WTC11 (cell line): ENCODE results near the gene RPS6KA2. TPM values are rescaled to one million over a fixed set of nuclear protein-coding genes. Genes with fewer than 3 reads are reported as not detected.

Source experiments
- ATAC-seq: fragments of 200-7000 bp; cut with Tn5 transposase; 2 replicates; pipeline ENCODE4 v1.10.0; 2021; ENCODE audit warnings: mild to moderate bottlenecking, moderate library complexity
- CTCF ChIA-PET: fragments of 300-600 bp; sonication (Branson Sonifier 250); formaldehyde crosslinking; loops from one replicate; lab custom pipeline; 2021; ENCODE audit warnings: antibody characterized with exemption; lab: Charles Lee
- POLR2A ChIA-PET: fragments of 350-600 bp; sonication (Branson Sonifier 250); formaldehyde crosslinking; loops from one replicate; lab custom pipeline; 2021; ENCODE audit warnings: antibody characterized with exemption; lab: Charles Lee
- DNase-seq: peaks from one replicate; pipeline ENCODE4 v3.0.0; 2021; ENCODE audit warnings: low spot score
- H3K27ac Mint-ChIP-seq: 2 replicates; pipeline ENCODE4 v1.8.0; 2021; ENCODE audit warnings: mixed read lengths
- H3K27me3 Mint-ChIP-seq: 2 replicates; pipeline ENCODE4 v1.8.0; 2021; ENCODE audit warnings: low read depth, mild to moderate bottlenecking, moderate library complexity, mixed read lengths
- H3K36me3 Mint-ChIP-seq: 2 replicates; pipeline ENCODE4 v1.8.0; 2021; ENCODE audit warnings: mixed read lengths
- H3K4me1 Mint-ChIP-seq: 2 replicates; pipeline ENCODE4 v1.8.0; 2022; ENCODE audit warnings: mixed read lengths
- H3K4me3 Mint-ChIP-seq: 2 replicates; pipeline ENCODE4 v1.8.0; 2021; ENCODE audit warnings: mild to moderate bottlenecking, moderate library complexity, mixed read lengths
- H3K9me3 Mint-ChIP-seq: 2 replicates; pipeline ENCODE4 v1.8.0; 2021; ENCODE audit warnings: mixed read lengths
- ARID4B ChIP-seq: sonication (generic); formaldehyde crosslinking; IDR thresholded peaks from 2 replicates; pipeline ENCODE4 v1.8.0; 2023; ENCODE audit warnings: missing genetic modification reagents, mild to moderate bottlenecking, borderline replicate concordance
- CBFB ChIP-seq: sonication (generic); formaldehyde crosslinking; IDR thresholded peaks from 2 replicates; pipeline ENCODE4 v1.8.1; 2022; ENCODE audit warnings: mild to moderate bottlenecking, low read depth, missing genetic modification reagents
- CTCF ChIP-seq: fragments of 200-600 bp; IDR thresholded peaks from 2 replicates; pipeline ENCODE4 v1.8.0; 2022; ENCODE audit warnings: antibody characterized with exemption
- GTF2I ChIP-seq: fragments of 250-450 bp; sonication (Bioruptor Pico); conservative IDR thresholded peaks from 2 replicates; pipeline ENCODE4 v1.4.0; 2021; ENCODE audit warnings: mild to moderate bottlenecking
- MAX ChIP-seq: sonication (generic); formaldehyde crosslinking; IDR thresholded peaks from 2 replicates; pipeline ENCODE4 v1.8.0; 2022; ENCODE audit warnings: mild to moderate bottlenecking, missing genetic modification reagents
- NR1H2 ChIP-seq: sonication (generic); formaldehyde crosslinking; IDR thresholded peaks from 2 replicates; pipeline ENCODE4 v1.9.0; 2021; ENCODE audit warnings: mild to moderate bottlenecking, moderate library complexity, missing genetic modification reagents
- RELA ChIP-seq: sonication (generic); formaldehyde crosslinking; IDR thresholded peaks from 2 replicates; pipeline ENCODE4 v1.8.1; 2022; ENCODE audit warnings: missing genetic modification reagents, mild to moderate bottlenecking, borderline replicate concordance
- ZNF138 ChIP-seq: sonication (generic); formaldehyde crosslinking; conservative IDR thresholded peaks from 2 replicates; pipeline ENCODE4 v1.8.1; 2022; ENCODE audit warnings: mild to moderate bottlenecking, moderate library complexity, missing genetic modification reagents
- ZNF281 ChIP-seq: sonication (generic); formaldehyde crosslinking; IDR thresholded peaks from 2 replicates; pipeline ENCODE4 v1.8.0; 2023; ENCODE audit warnings: mild to moderate bottlenecking, missing genetic modification reagents
- total RNA-seq: library from RNA; stranded (reverse); gene quantifications from 3 replicates; pipeline ENCODE4 v1.2.3, GENCODE V29; 2021
- TF ChIP-seq, protein P1 (sequence below): sonication (generic); formaldehyde crosslinking; IDR thresholded peaks from 2 replicates; pipeline ENCODE4 v1.8.1; 2023; ENCODE audit warnings: mild to moderate bottlenecking, missing genetic modification reagents

Gene RPS6KA2
- total RNA-seq, 1 experiment from 2014 or later, result 24.2 TPM

DNA sequence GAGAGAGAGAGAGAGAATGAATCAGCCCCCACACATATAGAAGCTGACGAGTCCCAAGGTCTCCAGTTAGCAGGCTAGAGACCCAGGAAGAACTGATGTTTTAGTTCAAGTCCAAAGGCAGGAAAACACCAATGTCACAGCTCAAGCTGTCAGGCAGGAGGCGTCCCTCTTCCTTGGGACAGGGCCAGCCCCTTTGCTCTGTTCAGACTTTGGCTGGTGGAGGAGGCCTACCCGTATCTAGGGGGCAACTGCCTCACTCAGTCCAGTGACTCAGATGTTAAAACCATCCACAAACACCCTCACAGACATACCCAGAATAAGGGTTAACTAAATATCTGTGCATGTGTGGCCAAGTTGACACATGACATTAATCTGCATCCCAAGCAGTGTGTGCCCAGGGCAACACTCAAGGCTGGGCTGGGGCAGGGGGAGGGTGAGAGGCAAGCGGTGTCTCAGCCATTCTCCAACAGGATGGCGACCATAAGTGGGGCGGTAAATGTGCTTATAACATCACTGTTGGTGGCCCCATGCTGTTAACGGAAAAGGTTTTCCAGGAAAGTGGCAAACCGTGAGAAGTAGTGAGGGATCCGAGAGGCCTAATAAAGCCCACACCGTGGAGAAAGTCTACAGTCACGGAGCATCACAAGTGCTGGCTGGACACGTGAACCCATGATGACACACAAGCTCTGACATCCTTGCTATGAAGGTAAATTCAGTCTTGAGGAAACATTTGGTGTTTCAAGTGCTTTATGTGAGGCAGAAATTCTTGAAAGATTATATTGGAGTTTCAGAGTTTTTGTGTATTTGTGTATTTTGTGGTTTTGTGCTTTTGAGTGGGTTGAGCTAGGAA, 68.7 kb downstream of the RPS6KA2 start:
- ChIA-PET CTCF (no interaction called here), POLR2A (no interaction called here)
- no peak for ATAC-seq

GRCh38 chr6:166556863-166557322, 70.2 kb downstream of the RPS6KA2 start:
- Mint-ChIP-seq H3K9me3 (peaks cover 5% of the 10 kb centered on the region), H3K36me3 (no peaks in the 10 kb centered on the region), H3K27ac (no peak overlapping the region; the same call in 1 of the 2 replicates), H3K4me1 (peaks cover 63% of the 10 kb centered on the region), H3K4me3 (no peak overlapping the region), H3K27me3 (no peaks in the 10 kb centered on the region)
- ATAC-seq (no peak), DNase-seq (no peak)
- POLR2A ChIA-PET, result no interaction called here
- CTCF ChIA-PET, result no interaction called here
- TF ChIP-seq ZNF281 (no peak), MAX (CRISPR knock-in tag) (no peak)

More for the DNA sequence above, 68.7 kb downstream of the RPS6KA2 start:
- Mint-ChIP-seq H3K36me3 (no peaks in the 10 kb centered on the region), H3K27ac (no peak overlapping the region), H3K9me3 (peaks cover 5% of the 10 kb centered on the region), H3K27me3 (no peaks in the 10 kb centered on the region), H3K4me3 (no peak overlapping the region), H3K4me1 (peaks cover 52% of the 10 kb centered on the region)
- TF ChIP-seq ARID4B (no peak), NR1H2 (CRISPR knock-in tag) (no peak), CTCF (no peak), ZNF138 (CRISPR knock-in tag) (no peak), CBFB (no peak), RELA (CRISPR knock-in tag) (no peak), GTF2I (CRISPR knock-in tag) (no peak)
- TF ChIP-seq, protein P1, sequence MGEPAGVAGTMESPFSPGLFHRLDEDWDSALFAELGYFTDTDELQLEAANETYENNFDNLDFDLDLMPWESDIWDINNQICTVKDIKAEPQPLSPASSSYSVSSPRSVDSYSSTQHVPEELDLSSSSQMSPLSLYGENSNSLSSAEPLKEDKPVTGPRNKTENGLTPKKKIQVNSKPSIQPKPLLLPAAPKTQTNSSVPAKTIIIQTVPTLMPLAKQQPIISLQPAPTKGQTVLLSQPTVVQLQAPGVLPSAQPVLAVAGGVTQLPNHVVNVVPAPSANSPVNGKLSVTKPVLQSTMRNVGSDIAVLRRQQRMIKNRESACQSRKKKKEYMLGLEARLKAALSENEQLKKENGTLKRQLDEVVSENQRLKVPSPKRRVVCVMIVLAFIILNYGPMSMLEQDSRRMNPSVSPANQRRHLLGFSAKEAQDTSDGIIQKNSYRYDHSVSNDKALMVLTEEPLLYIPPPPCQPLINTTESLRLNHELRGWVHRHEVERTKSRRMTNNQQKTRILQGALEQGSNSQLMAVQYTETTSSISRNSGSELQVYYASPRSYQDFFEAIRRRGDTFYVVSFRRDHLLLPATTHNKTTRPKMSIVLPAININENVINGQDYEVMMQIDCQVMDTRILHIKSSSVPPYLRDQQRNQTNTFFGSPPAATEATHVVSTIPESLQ, result no peak
- no peak for DNase-seq
